GM19372 (cell line): Measurements from ENCODE around the gene TRIP12.
"Not testable (repeated sequence)": the region's sequence is repeated elsewhere in the genome, so short reads cannot be mapped to it uniquely, and the experiment has no call there.

Experiments
- ATAC-seq: cut with Tn5 transposase; IDR thresholded peaks from one replicate; pipeline ENCODE4 v1.9.1; 2021; ENCODE audit warnings: mild to moderate bottlenecking, low read depth, moderate library complexity; ENCODE audit not compliant: unreplicated experiment

TRIP12 gene

GRCh38 chr2:229835596-229836283 lies 86.1 kb downstream of the TRIP12 start:
- ATAC-seq = no peak

- not testable (repeated sequence) for ATAC-seq
Measured at GRCh38 chr2:229834368-229834767, 87.4 kb downstream of the TRIP12 start.

- ATAC-seq = no peak
Measured at GRCh38 chr2:229832510-229832898, 89.3 kb downstream of the TRIP12 start.

- no peak for ATAC-seq
Measured at GRCh38 chr2:229831805-229832509, 89.9 kb downstream of the TRIP12 start.

GRCh38 chr2:229825476-229825875 lies 96.3 kb downstream of the TRIP12 start:
- ATAC-seq = no peak

- ATAC-seq = no peak
Measured at GRCh38 chr2:229821316-229821715, 100.5 kb downstream of the TRIP12 start.

GRCh38 chr2:229818230-229818629 lies 103.6 kb downstream of the TRIP12 start:
- ATAC-seq = no peak

GRCh38 chr2:229815858-229816257 lies 106.0 kb downstream of the TRIP12 start:
- no peak for ATAC-seq

- no peak for ATAC-seq
Measured at GRCh38 chr2:229815342-229815741, 106.5 kb downstream of the TRIP12 start.

- no peak for ATAC-seq
Measured at GRCh38 chr2:229810786-229811185, 111.0 kb downstream of the TRIP12 start.

- no peak for ATAC-seq
Measured at GRCh38 chr2:229805559-229805958, 116.2 kb downstream of the TRIP12 start.

GRCh38 chr2:229802785-229803184 lies 119.0 kb downstream of the TRIP12 start:
- no peak for ATAC-seq

- peak; percentile 84 for ATAC-seq
Measured at GRCh38 chr2:229800997-229801754, 120.6 kb downstream of the TRIP12 start.

- no peak for ATAC-seq
Measured at GRCh38 chr2:229798446-229799155, 123.2 kb downstream of the TRIP12 start.

- ATAC-seq = no peak
Measured at GRCh38 chr2:229795058-229795457, 126.8 kb downstream of the TRIP12 start.

- ATAC-seq = no peak
Measured at GRCh38 chr2:229794636-229795035, 127.2 kb downstream of the TRIP12 start.

GRCh38 chr2:229786289-229786688 lies 135.5 kb downstream of the TRIP12 start:
- ATAC-seq = not testable (repeated sequence)

- no peak for ATAC-seq
Measured at GRCh38 chr2:229784791-229785190, 137.0 kb downstream of the TRIP12 start.

- ATAC-seq = no peak
Measured at GRCh38 chr2:229783108-229783721, 138.6 kb downstream of the TRIP12 start.
